Nephron progenitor cell (in vitro differentiated cells): ENCODE measurements around the gene CACNA1B.

ENCODE experiments used
- DNase-seq: peaks from one replicate; pipeline ENCODE4 v3.0.0; 2021
- H3K27ac Mint-ChIP-seq: 2 replicates; pipeline ENCODE4 v1.8.0; 2021; ENCODE audit warnings: mild to moderate bottlenecking, moderate library complexity, mixed read lengths
- H3K27me3 Mint-ChIP-seq: 2 replicates; pipeline ENCODE4 v1.8.0; 2021; ENCODE audit warnings: mild to moderate bottlenecking, low read depth, mixed read lengths; ENCODE audit not compliant: poor library complexity
- H3K36me3 Mint-ChIP-seq: 2 replicates; pipeline ENCODE4 v1.8.0; 2021; ENCODE audit warnings: low read depth, mixed read lengths
- H3K4me1 Mint-ChIP-seq: 2 replicates; pipeline ENCODE4 v1.8.0; 2021; ENCODE audit warnings: mixed read lengths
- H3K4me3 Mint-ChIP-seq: 2 replicates; pipeline ENCODE4 v1.8.0; 2021; ENCODE audit warnings: mild to moderate bottlenecking, moderate library complexity, mixed read lengths
- H3K9me3 Mint-ChIP-seq: 2 replicates; pipeline ENCODE4 v1.8.0; 2021; ENCODE audit warnings: mild to moderate bottlenecking, moderate library complexity, mixed read lengths
- CTCF ChIP-seq: fragments of 200-600 bp; sonication (generic); IDR thresholded peaks from 2 replicates; pipeline ENCODE4 v1.5.0; 2021; ENCODE audit warnings: antibody characterized with exemption

The CACNA1B gene

DNA sequence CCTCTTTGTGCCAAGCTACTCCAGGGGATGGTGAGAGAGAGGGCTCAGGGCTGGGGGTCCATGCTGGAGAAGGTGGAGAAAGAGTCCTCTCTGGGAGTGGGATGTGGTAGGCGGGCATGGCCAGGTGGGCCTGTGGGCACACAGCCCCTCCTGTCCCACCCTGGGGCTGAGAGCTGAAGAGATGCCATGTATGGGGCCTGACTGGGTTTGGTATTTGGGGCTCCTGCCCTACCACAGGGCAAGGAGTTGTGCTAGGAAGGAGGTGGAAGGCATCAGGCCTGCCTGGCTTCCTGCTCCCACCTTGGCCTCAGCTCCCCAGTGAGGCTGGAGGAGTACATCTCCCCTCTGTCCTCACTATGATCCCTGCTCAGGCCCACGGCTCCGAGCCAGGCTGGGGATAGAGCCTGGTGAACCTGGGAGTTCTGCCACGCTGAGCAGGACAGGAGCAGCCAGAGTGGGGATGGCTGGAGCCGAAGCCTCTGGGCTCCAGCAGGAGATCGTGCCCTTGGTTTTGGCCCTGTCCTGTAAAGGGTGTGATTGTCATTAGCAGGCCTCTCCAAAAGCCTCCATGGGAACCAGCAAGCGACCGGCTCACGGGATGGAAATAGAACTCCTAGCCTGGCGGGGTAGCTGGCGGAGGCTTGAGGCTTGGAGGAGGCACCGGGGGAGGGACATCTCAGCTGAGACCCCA, 75.5 kb downstream of the CACNA1B start:
- H3K27ac Mint-ChIP-seq, result no peak overlapping the region
- no peaks in the 10 kb centered on the region for H3K36me3 Mint-ChIP-seq
- no peak overlapping the region for H3K4me3 Mint-ChIP-seq

DNA sequence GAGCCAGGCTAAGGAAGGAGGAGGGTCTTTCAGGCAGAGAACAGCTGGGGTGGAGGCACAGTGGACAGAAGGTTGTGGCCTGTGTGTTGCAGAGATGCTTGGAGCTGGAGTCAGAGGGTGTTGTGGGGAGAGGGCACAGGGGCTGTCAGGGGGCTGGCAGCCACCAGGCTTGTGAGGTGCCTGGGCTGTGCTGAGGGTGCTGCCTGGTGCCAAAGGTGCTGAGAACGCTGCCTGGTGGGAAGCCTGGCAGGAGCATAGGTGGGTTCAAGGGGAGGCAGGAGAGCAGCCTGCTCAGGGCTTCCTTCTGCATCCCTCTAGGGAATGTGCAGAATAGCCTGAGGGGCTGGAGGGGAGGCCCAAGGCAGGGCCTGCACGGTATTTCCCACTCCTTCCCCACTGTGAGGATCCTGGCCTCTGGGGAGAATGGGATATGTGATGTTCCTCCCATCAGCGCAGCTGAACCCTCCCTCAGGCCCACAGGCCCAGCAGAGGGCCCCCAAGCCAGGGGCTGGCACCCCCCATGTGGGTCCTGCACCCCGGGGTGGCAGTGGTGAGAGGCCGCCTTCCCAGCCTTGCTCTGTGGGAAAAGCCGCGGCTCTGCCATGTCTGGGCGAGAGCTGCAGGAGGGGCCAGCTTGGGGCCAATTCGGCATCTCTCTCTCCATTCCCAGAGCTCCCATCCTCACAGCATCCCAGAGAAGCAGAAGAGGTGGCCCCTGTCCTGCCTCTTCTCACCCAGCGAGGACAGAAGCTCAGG, 76.3 kb downstream of the CACNA1B start:
- Mint-ChIP-seq H3K4me1 (peaks cover 4% of the 10 kb centered on the region), H3K9me3 (no peaks in the 10 kb centered on the region), H3K27me3 (peaks cover 12% of the 10 kb centered on the region), H3K36me3 (no peaks in the 10 kb centered on the region), H3K27ac (no peak overlapping the region), H3K4me3 (no peak overlapping the region)
- DNase-seq, result no peak
- TF ChIP-seq CTCF, result no peak

More for the DNA sequence above, 75.5 kb downstream of the CACNA1B start:
- H3K27me3 Mint-ChIP-seq, result peaks cover 12% of the 10 kb centered on the region
- peaks cover 4% of the 10 kb centered on the region for H3K4me1 Mint-ChIP-seq
- H3K9me3 Mint-ChIP-seq, result no peaks in the 10 kb centered on the region
- DNase-seq, result no peak
- TF ChIP-seq CTCF, result no peak

DNA sequence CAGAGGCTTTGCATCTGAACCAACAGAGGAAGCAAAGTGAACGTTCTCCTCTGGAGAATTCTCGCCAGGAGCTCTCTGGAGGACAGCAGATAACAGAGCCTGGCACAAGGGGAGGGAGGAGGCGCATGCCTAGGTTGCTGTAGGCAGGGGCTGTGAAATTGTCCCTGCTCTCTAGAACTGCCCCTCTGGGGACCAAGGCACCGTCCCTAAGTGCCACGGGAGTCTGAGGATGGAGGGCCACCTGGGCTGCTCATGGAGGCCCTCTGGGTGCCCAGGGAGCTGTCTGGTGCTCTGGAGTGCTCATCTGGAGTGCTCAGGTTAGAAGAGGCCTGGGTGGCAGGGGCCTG, 77.6 kb downstream of the CACNA1B start:
- no peak for DNase-seq
- Mint-ChIP-seq H3K27me3 (peaks cover 10% of the 10 kb centered on the region), H3K9me3 (no peaks in the 10 kb centered on the region), H3K4me1 (peaks cover 4% of the 10 kb centered on the region), H3K36me3 (no peaks in the 10 kb centered on the region), H3K27ac (no peak overlapping the region), H3K4me3 (no peak overlapping the region)
- TF ChIP-seq CTCF, result no peak

DNA sequence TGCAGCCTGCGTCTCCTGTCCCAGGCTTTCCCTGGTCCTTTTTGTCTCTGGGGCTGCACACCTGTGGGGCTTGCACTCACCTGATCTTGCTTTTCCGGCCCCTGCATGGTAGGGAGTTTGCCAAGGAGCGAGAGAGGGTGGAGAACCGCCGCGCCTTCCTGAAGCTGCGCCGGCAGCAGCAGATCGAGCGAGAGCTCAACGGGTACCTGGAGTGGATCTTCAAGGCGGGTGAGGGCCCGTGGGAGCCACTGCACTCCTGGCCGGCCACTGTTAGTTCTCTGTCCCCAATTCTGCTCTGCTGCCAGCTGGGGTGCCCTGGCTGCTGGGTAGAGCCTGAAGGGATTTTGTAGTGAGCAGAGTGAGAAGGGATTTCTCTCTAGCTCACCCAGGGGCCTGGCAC, 78.0 kb downstream of the CACNA1B start:
- no peak for TF ChIP-seq CTCF
- H3K36me3 Mint-ChIP-seq, result no peaks in the 10 kb centered on the region
- peaks cover 4% of the 10 kb centered on the region for H3K4me1 Mint-ChIP-seq
- H3K4me3 Mint-ChIP-seq, result no peak overlapping the region
- H3K27me3 Mint-ChIP-seq, result peaks cover 6% of the 10 kb centered on the region
- H3K27ac Mint-ChIP-seq, result no peak overlapping the region
- DNase-seq, result no peak
- H3K9me3 Mint-ChIP-seq, result no peaks in the 10 kb centered on the region

DNA sequence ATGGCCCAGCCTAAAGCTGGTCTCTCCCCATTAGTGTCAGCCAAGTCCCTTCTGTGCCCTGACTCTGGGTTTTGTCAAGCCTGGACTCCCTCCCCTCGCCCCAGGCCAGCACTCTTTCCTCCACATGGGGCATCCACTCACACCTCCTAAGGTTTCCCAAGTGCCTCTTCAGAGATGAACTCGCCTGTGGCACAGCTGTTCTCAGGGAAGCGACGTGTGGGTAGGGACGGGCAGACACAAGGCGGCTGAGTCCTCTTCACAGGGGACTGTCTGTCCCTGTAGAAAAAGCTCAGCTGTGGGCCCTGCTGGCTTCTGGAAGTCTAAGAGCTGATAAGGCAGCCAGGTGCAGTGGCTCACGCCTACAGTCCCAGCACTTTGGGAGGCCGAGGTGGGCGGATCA, 78.5 kb downstream of the CACNA1B start:
- DNase-seq, result no peak
- H3K4me3 Mint-ChIP-seq, result no peak overlapping the region
- H3K27ac Mint-ChIP-seq, result no peak overlapping the region
- H3K4me1 Mint-ChIP-seq, result peaks cover 4% of the 10 kb centered on the region
- H3K27me3 Mint-ChIP-seq, result peaks cover 3% of the 10 kb centered on the region
- no peaks in the 10 kb centered on the region for H3K36me3 Mint-ChIP-seq
- TF ChIP-seq CTCF, result no peak
- peaks cover under 1% of the 10 kb centered on the region for H3K9me3 Mint-ChIP-seq
